ENCODE data around the gene CCSER1.

CCSER1 gene

GRCh38 chr4:90992213-90992612 lies 865.0 kb downstream of the CCSER1 start:
- Histone ChIP-seq H3K36me3 (ENCODE audit: low read length) (no peaks in the 10 kb centered on the region), H3K27me3 (ENCODE audit: low read length) (no peaks in the 10 kb centered on the region), H3K9ac (ENCODE audit: low read length) (no peak overlapping the region), H3K79me2 (ENCODE audit: insufficient read depth, low read length) (no peaks in the 10 kb centered on the region), H2AFZ (ENCODE audit: low read depth, low read length, severe bottlenecking) (no peak overlapping the region), H3F3A (ENCODE audit: insufficient read depth) (no peaks in the 10 kb centered on the region), H3K4me3 (ENCODE audit: insufficient read depth, low read length, poor library complexity, severe bottlenecking) (no peak overlapping the region), H4K20me1 (ENCODE audit: low read depth, low read length) (no peaks in the 10 kb centered on the region), H3K9me2 (replicated peaks; ENCODE audit: insufficient read depth, low read length) (no peaks in the 10 kb centered on the region), H3K9me3 (ENCODE audit: insufficient read depth, low read length) (no peaks in the 10 kb centered on the region), H3K27ac (ENCODE audit: low read depth, low read length) (no peak overlapping the region), H3K4me2 (ENCODE audit: low read depth, low read length, poor library complexity, severe bottlenecking) (no peak overlapping the region)
- TF ChIP-seq, protein P1, sequence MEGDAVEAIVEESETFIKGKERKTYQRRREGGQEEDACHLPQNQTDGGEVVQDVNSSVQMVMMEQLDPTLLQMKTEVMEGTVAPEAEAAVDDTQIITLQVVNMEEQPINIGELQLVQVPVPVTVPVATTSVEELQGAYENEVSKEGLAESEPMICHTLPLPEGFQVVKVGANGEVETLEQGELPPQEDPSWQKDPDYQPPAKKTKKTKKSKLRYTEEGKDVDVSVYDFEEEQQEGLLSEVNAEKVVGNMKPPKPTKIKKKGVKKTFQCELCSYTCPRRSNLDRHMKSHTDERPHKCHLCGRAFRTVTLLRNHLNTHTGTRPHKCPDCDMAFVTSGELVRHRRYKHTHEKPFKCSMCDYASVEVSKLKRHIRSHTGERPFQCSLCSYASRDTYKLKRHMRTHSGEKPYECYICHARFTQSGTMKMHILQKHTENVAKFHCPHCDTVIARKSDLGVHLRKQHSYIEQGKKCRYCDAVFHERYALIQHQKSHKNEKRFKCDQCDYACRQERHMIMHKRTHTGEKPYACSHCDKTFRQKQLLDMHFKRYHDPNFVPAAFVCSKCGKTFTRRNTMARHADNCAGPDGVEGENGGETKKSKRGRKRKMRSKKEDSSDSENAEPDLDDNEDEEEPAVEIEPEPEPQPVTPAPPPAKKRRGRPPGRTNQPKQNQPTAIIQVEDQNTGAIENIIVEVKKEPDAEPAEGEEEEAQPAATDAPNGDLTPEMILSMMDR (IDR thresholded peaks at IDR 0.05; ENCODE audit: insufficient read depth, low read length, poor library complexity, severe bottlenecking) = no peak
- TF ChIP-seq EZH2phosphoT487 (conservative IDR thresholded peaks at IDR 0.05; ENCODE audit: low read length) = no peak

DNA sequence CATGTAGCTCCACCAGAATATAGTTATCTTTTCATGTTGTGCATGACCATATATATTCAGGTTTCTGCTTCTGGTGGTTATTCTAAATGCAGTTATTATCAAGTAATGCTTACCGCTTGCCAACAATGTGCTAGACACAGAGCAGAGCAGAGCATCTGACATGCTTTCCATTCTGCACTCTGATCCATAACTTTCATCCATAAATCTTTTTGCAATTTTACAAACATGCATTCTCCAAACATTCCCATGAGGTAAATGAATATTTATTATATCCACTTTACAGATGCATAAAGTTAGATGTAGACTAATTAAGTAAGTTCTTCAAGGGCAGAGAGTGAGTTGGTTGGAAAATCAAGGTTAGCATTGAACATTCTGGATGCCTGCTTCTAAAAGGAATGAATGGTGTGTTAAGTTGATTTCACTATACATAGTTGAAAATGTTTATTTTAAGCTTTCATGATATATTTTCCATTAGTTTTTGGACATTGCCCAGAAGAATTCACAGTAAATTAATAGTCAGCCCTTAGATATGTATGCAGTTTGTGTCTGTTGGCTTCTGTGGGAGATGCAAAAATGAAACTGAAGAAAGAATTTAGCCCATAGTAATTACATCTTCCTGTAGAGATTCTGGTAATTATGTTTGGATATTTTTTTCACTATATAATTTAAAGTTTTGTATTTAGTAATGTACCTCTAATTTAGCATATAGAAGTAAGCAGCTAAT lies 867.8 kb downstream of the CCSER1 start:
- TF ChIP-seq EZH2phosphoT487 (conservative IDR thresholded peaks at IDR 0.05; ENCODE audit: low read length) = no peak
- TF ChIP-seq, protein P1 (IDR thresholded peaks at IDR 0.05; ENCODE audit: insufficient read depth, low read length, poor library complexity, severe bottlenecking) = no peak
- Histone ChIP-seq H3F3A (ENCODE audit: insufficient read depth) (no peaks in the 10 kb centered on the region), H3K4me2 (ENCODE audit: low read depth, low read length, poor library complexity, severe bottlenecking) (no peak overlapping the region), H2AFZ (ENCODE audit: low read depth, low read length, severe bottlenecking) (no peak overlapping the region), H3K9ac (ENCODE audit: low read length) (no peak overlapping the region), H3K36me3 (ENCODE audit: low read length) (no peaks in the 10 kb centered on the region), H3K4me3 (ENCODE audit: insufficient read depth, low read length, poor library complexity, severe bottlenecking) (no peak overlapping the region), H3K27ac (ENCODE audit: low read depth, low read length) (no peak overlapping the region), H3K27me3 (ENCODE audit: low read length) (no peaks in the 10 kb centered on the region), H3K9me2 (replicated peaks; ENCODE audit: insufficient read depth, low read length) (no peaks in the 10 kb centered on the region), H4K20me1 (ENCODE audit: low read depth, low read length) (no peaks in the 10 kb centered on the region), H3K79me2 (ENCODE audit: insufficient read depth, low read length) (no peaks in the 10 kb centered on the region), H3K9me3 (ENCODE audit: insufficient read depth, low read length) (no peaks in the 10 kb centered on the region)

GRCh38 chr4:90995996-90996395 lies 868.8 kb downstream of the CCSER1 start:
- TF ChIP-seq, protein P1 (IDR thresholded peaks at IDR 0.05; ENCODE audit: insufficient read depth, low read length, poor library complexity, severe bottlenecking) = no peak
- H3K4me2 ChIP-seq (ENCODE audit: low read depth, low read length, poor library complexity, severe bottlenecking) = no peak overlapping the region
- H3F3A ChIP-seq (ENCODE audit: insufficient read depth) = no peaks in the 10 kb centered on the region
- no peaks in the 10 kb centered on the region for H3K27me3 ChIP-seq (ENCODE audit: low read length)
- H4K20me1 ChIP-seq (ENCODE audit: low read depth, low read length) = no peaks in the 10 kb centered on the region
- no peaks in the 10 kb centered on the region for H3K9me3 ChIP-seq (ENCODE audit: insufficient read depth, low read length)
- no peaks in the 10 kb centered on the region for H3K9me2 ChIP-seq (replicated peaks; ENCODE audit: insufficient read depth, low read length)
- no peak overlapping the region for H3K27ac ChIP-seq (ENCODE audit: low read depth, low read length)
- no peak overlapping the region for H3K4me3 ChIP-seq (ENCODE audit: insufficient read depth, low read length, poor library complexity, severe bottlenecking)
- no peak overlapping the region for H2AFZ ChIP-seq (ENCODE audit: low read depth, low read length, severe bottlenecking)
- no peak overlapping the region for H3K9ac ChIP-seq (ENCODE audit: low read length)
- H3K36me3 ChIP-seq (ENCODE audit: low read length) = no peaks in the 10 kb centered on the region
- H3K79me2 ChIP-seq (ENCODE audit: insufficient read depth, low read length) = no peaks in the 10 kb centered on the region

All from SU-DHL-6 (cell line).